ENCODE measurements around the gene TXNDC2.
"Not testable (repeated sequence)": the region's sequence is repeated elsewhere in the genome, so short reads cannot be mapped to it uniquely, and the experiment has no call there.

The TXNDC2 gene

DNA sequence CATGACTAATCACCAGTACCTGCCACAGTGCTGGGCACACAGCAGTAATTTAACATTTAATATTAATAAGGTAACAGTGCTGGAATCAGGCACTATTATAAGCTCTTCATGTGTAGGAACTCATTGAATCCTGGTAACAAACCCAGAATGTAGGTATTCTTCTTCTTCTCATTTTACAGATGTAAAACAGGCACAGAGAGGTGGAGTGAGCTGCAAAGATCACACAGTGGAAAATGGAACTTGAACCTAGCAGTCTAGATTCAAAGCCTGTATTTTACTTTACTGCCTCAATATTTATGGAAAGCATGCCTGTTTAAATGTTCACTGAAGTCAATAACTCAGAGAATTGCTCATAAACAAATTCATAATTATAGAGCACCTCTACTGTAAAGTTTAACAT lies 24.3 kb downstream of the TXNDC2 start:
- Histone ChIP-seq H3K9me3 (replicated peaks; ENCODE audit: insufficient read depth, low read length) (no peaks in the 10 kb centered on the region), H3K27ac (ENCODE audit: low read length) (no peak overlapping the region), H3K9me2 (replicated peaks; ENCODE audit: insufficient read depth, low read length) (no peaks in the 10 kb centered on the region), H3K27me3 (replicated peaks; ENCODE audit: insufficient read depth, low read length) (no peaks in the 10 kb centered on the region), H3K4me3 (ENCODE audit: low read length) (no peak overlapping the region), H3F3A (ENCODE audit: insufficient read depth, low read length) (peaks cover 4% of the 10 kb centered on the region; the same call in 1 of the 2 replicates), H3K79me2 (ENCODE audit: low read length) (peaks cover 10% of the 10 kb centered on the region), H2AFZ (ENCODE audit: low read length) (no peak overlapping the region), H3K4me2 (ENCODE audit: low read depth, low read length) (no peak overlapping the region), H3K4me1 (ENCODE audit: low read length) (0 out of 2 replicates have a peak, but pooled peaks cover 4% of the 10 kb centered on the region), H3K36me3 (replicated peaks; ENCODE audit: insufficient read depth, low read length) (no peaks in the 10 kb centered on the region), H4K20me1 (ENCODE audit: insufficient read depth, low read length) (peaks cover under 1% of the 10 kb centered on the region; the same call in 1 of the 2 replicates), H3K9ac (ENCODE audit: low read length) (no peak overlapping the region)
- TF ChIP-seq EZH2phosphoT487 (IDR thresholded peaks at IDR 0.05; ENCODE audit: low read length) = no peak
- no peak for TF ChIP-seq EZH2 (optimal IDR thresholded peaks at IDR 0.05; ENCODE audit: low read depth, low read length)
- TF ChIP-seq, protein P1, sequence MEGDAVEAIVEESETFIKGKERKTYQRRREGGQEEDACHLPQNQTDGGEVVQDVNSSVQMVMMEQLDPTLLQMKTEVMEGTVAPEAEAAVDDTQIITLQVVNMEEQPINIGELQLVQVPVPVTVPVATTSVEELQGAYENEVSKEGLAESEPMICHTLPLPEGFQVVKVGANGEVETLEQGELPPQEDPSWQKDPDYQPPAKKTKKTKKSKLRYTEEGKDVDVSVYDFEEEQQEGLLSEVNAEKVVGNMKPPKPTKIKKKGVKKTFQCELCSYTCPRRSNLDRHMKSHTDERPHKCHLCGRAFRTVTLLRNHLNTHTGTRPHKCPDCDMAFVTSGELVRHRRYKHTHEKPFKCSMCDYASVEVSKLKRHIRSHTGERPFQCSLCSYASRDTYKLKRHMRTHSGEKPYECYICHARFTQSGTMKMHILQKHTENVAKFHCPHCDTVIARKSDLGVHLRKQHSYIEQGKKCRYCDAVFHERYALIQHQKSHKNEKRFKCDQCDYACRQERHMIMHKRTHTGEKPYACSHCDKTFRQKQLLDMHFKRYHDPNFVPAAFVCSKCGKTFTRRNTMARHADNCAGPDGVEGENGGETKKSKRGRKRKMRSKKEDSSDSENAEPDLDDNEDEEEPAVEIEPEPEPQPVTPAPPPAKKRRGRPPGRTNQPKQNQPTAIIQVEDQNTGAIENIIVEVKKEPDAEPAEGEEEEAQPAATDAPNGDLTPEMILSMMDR (IDR thresholded peaks at IDR 0.05; ENCODE audit: low read length) = no peak
- no peak for DNase-seq

DNA sequence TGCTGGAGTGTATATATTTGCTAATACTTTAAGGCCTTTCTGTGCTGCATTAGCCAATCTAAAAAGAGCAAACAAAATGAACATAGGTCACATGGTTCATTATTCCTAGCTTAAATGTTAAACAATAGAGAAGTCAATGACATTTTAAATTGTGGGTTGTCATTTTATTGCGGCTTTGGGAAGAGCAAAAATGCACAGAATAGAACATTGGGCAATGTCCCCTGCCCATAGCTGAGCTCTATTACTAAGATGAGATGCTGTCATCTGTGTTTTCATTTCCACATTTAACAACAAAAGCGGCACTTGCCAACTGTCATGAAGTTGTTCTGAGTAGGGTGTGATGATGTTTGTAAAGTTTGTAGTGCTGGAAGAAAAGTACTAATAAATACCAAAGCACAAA lies 24.9 kb downstream of the TXNDC2 start:
- no peaks in the 10 kb centered on the region for H3K9me3 ChIP-seq (replicated peaks; ENCODE audit: insufficient read depth, low read length)
- H3K27me3 ChIP-seq (replicated peaks; ENCODE audit: insufficient read depth, low read length) = no peaks in the 10 kb centered on the region
- DNase-seq = no peak
- H4K20me1 ChIP-seq (ENCODE audit: insufficient read depth, low read length) = peaks cover 6% of the 10 kb centered on the region
- no peak overlapping the region for H3K4me2 ChIP-seq (ENCODE audit: low read depth, low read length)
- TF ChIP-seq EZH2 (optimal IDR thresholded peaks at IDR 0.05; ENCODE audit: low read depth, low read length) (no peak), EZH2phosphoT487 (IDR thresholded peaks at IDR 0.05; ENCODE audit: low read length) (no peak)
- TF ChIP-seq, protein P1 (IDR thresholded peaks at IDR 0.05; ENCODE audit: low read length) = no peak
- H3F3A ChIP-seq (ENCODE audit: insufficient read depth, low read length) = peaks cover 9% of the 10 kb centered on the region; the same call in 1 of the 2 replicates
- H3K9ac ChIP-seq (ENCODE audit: low read length) = no peak overlapping the region
- H3K27ac ChIP-seq (ENCODE audit: low read length) = no peak overlapping the region
- H2AFZ ChIP-seq (ENCODE audit: low read length) = no peak overlapping the region
- no peaks in the 10 kb centered on the region for H3K36me3 ChIP-seq (replicated peaks; ENCODE audit: insufficient read depth, low read length)
- H3K4me3 ChIP-seq (ENCODE audit: low read length) = no peak overlapping the region
- peaks cover 16% of the 10 kb centered on the region for H3K79me2 ChIP-seq (ENCODE audit: low read length)
- H3K4me1 ChIP-seq (ENCODE audit: low read length) = 0 out of 2 replicates have a peak, but pooled peaks cover 4% of the 10 kb centered on the region
- no peaks in the 10 kb centered on the region for H3K9me2 ChIP-seq (replicated peaks; ENCODE audit: insufficient read depth, low read length)

DNA sequence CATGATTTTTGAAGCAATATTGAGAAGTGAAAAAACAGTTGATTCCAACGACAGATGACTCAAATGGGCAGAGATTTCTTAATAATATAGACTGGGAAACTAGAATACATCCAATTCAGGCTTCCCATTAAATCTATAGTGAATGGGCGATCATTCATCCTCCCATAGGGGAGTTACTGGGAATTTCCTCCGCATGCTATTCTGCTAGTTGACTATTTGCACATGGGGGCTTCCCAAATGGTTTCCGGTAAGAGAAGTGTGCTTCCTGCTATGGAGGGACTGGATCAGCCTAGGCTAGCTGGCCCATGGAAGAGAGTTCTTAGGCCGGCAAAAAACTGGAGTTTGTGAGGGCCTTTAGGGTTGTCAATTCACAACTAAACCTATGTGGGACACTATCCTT lies 25.5 kb downstream of the TXNDC2 start:
- Histone ChIP-seq H3K36me3 (replicated peaks; ENCODE audit: insufficient read depth, low read length) (no peaks in the 10 kb centered on the region), H3K9me2 (replicated peaks; ENCODE audit: insufficient read depth, low read length) (no peaks in the 10 kb centered on the region), H3K4me1 (ENCODE audit: low read length) (0 out of 2 replicates have a peak, but pooled peaks cover 7% of the 10 kb centered on the region), H3K4me3 (ENCODE audit: low read length) (no peak overlapping the region), H3K9ac (ENCODE audit: low read length) (no peak overlapping the region), H3K27me3 (replicated peaks; ENCODE audit: insufficient read depth, low read length) (no peaks in the 10 kb centered on the region), H3K79me2 (ENCODE audit: low read length) (peaks cover 21% of the 10 kb centered on the region), H3K4me2 (ENCODE audit: low read depth, low read length) (no peak overlapping the region), H3K9me3 (replicated peaks; ENCODE audit: insufficient read depth, low read length) (no peaks in the 10 kb centered on the region), H3F3A (ENCODE audit: insufficient read depth, low read length) (peaks cover 9% of the 10 kb centered on the region; the same call in 1 of the 2 replicates), H3K27ac (ENCODE audit: low read length) (no peak overlapping the region), H2AFZ (ENCODE audit: low read length) (no peak overlapping the region), H4K20me1 (ENCODE audit: insufficient read depth, low read length) (peaks cover 12% of the 10 kb centered on the region)
- DNase-seq = no peak
- TF ChIP-seq, protein P1 (IDR thresholded peaks at IDR 0.05; ENCODE audit: low read length) = no peak
- no peak for TF ChIP-seq EZH2phosphoT487 (IDR thresholded peaks at IDR 0.05; ENCODE audit: low read length)
- TF ChIP-seq EZH2 (optimal IDR thresholded peaks at IDR 0.05; ENCODE audit: low read depth, low read length) = no peak

DNA sequence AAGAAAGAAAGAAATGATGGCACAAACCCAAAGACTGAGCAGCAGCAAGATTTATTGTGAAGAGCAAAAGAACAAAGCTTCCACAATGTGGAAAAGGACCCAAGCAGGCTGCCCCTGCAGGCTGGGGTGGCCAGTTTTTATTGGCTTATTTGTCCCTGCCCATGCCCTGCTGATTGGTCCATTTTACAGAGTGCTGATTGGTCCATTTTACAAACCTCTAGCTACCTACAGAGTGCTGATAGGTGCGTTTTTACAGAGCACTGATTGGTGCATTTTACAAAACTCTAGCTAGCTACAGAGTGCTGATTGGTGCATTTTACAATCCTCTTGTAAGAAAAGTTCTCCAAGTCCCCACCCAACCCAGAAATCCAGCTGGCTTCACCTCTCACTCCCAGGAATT lies 26.5 kb downstream of the TXNDC2 start:
- not testable (repeated sequence) for H3K4me3 ChIP-seq (ENCODE audit: low read length); H3K36me3 ChIP-seq (replicated peaks; ENCODE audit: insufficient read depth, low read length); H3K27me3 ChIP-seq (replicated peaks; ENCODE audit: insufficient read depth, low read length); H3F3A ChIP-seq (ENCODE audit: insufficient read depth, low read length); H3K27ac ChIP-seq (ENCODE audit: low read length); H3K9ac ChIP-seq (ENCODE audit: low read length); H3K9me2 ChIP-seq (replicated peaks; ENCODE audit: insufficient read depth, low read length); DNase-seq; H3K9me3 ChIP-seq (replicated peaks; ENCODE audit: insufficient read depth, low read length); H3K4me2 ChIP-seq (ENCODE audit: low read depth, low read length); H2AFZ ChIP-seq (ENCODE audit: low read length)
- Histone ChIP-seq H4K20me1 (ENCODE audit: insufficient read depth, low read length) (peaks cover 22% of the 10 kb centered on the region), H3K4me1 (ENCODE audit: low read length) (peaks cover 13% of the 10 kb centered on the region; the same call in 1 of the 2 replicates), H3K79me2 (ENCODE audit: low read length) (peaks cover 32% of the 10 kb centered on the region)
